SK-N-MC (cell line): ENCODE results near the gene GABBR2.

Experiments
- EZH2 ChIP-seq: fragments of 200-600 bp; sonication (generic); IDR thresholded peaks from one replicate; pipeline ENCODE4 v1.6.1; 2017; ENCODE audit warnings: antibody characterized with exemption
- FOXP2 ChIP-seq: optimal IDR thresholded peaks from 2 replicates; pipeline ENCODE3; 2011; ENCODE audit warnings: mild to moderate bottlenecking, moderate library complexity; ENCODE audit not compliant: insufficient read depth; ENCODE audit errors: extremely low read length, control extremely low read depth
- POLR2AphosphoS5 ChIP-seq: IDR thresholded peaks from 2 replicates; pipeline ENCODE4 v1.6.1; 2012; ENCODE audit warnings: mild to moderate bottlenecking, low read depth, low read length, borderline replicate concordance

DNA sequence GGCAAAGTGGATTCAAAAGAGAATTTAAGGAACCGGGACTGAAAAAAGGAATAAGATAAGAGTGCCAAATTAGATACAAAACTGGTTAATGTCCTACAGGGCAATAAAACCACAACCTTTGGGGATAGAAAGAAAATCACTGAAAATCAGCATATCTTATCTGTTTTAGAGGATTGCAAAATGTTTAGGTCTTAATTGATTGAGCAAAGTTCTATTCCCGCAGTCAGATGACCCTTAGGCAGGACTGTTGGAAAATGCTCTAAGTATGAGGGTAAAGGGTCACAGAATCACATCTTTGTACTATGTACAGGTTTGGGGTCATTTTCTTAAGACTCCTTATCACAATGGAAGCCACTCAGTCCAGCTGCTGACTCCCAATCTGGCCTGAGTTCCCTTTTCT lies 129.0 kb downstream of the GABBR2 start:
- TF ChIP-seq POLR2AphosphoS5 (no peak), EZH2 (no peak), FOXP2 (no peak)
